Activated naive CD4-positive, alpha-beta T cell treated with anti-CD3 and anti-CD28 coated beads, Interleukin-2, amount 50 U/mL, for 24 hours (primary cell): ENCODE data around the gene XNDC1N.
A peak's percentile ranks its signal among the peaks of the same experiment; 100 is the strongest.

Experiments used
- H3K27ac Mint-ChIP-seq: one replicate; pipeline ENCODE4 v1.8.0; 2021; ENCODE audit warnings: mild to moderate bottlenecking, mixed read lengths
- H3K27me3 Mint-ChIP-seq: one replicate; pipeline ENCODE4 v1.8.0; 2021; ENCODE audit warnings: mixed read lengths
- H3K36me3 Mint-ChIP-seq: one replicate; pipeline ENCODE4 v1.8.0; 2021; ENCODE audit warnings: mixed read lengths
- H3K4me1 Mint-ChIP-seq: one replicate; pipeline ENCODE4 v1.8.0; 2021; ENCODE audit warnings: mixed read lengths
- H3K4me3 Mint-ChIP-seq: one replicate; pipeline ENCODE4 v1.8.0; 2021; ENCODE audit warnings: mild to moderate bottlenecking, mixed read lengths
- H3K9me3 Mint-ChIP-seq: one replicate; pipeline ENCODE4 v1.8.0; 2021; ENCODE audit warnings: mixed read lengths

Gene XNDC1N

GRCh38 chr11:71927820-71928736 lies at the start of gene XNDC1N:
XNDC1N (minus strand) TSS chr11:71928594; CDS start chr11:71923353, 5,241 bp downstream.
- no peaks in the 10 kb centered on the region for H3K9me3 Mint-ChIP-seq
- peaks cover 4% of the 10 kb centered on the region for H3K36me3 Mint-ChIP-seq
- H3K4me1 Mint-ChIP-seq, result peaks cover 51% of the 10 kb centered on the region
- H3K4me3 Mint-ChIP-seq, result peak within 1 kb of the TSS; percentile 98
- no peaks in the 10 kb centered on the region for H3K27me3 Mint-ChIP-seq
- peak within 1 kb of the TSS; percentile 99 for H3K27ac Mint-ChIP-seq

GRCh38 chr11:71977743-71978418 lies 49.5 kb upstream of the XNDC1N start:
- Mint-ChIP-seq H3K27me3 (no peaks in the 10 kb centered on the region), H3K9me3 (no peaks in the 10 kb centered on the region), H3K36me3 (peaks cover 11% of the 10 kb centered on the region), H3K4me1 (no peaks in the 10 kb centered on the region), H3K27ac (no peak overlapping the region), H3K4me3 (no peak overlapping the region)

- Mint-ChIP-seq H3K27ac (no peak overlapping the region), H3K27me3 (no peaks in the 10 kb centered on the region)
Measured at GRCh38 chr11:71977090-71977489, 48.7 kb upstream of the XNDC1N start.

GRCh38 chr11:71976551-71976950 lies 48.2 kb upstream of the XNDC1N start:
- no peaks in the 10 kb centered on the region for H3K4me1 Mint-ChIP-seq
- peaks cover 8% of the 10 kb centered on the region for H3K36me3 Mint-ChIP-seq
- H3K4me3 Mint-ChIP-seq, result no peak overlapping the region
- H3K9me3 Mint-ChIP-seq, result no peaks in the 10 kb centered on the region
- no peak overlapping the region for H3K27ac Mint-ChIP-seq
- H3K27me3 Mint-ChIP-seq, result no peaks in the 10 kb centered on the region

More at GRCh38 chr11:71977090-71977489, 48.7 kb upstream of the XNDC1N start:
- Mint-ChIP-seq H3K9me3 (no peaks in the 10 kb centered on the region), H3K36me3 (peaks cover 8% of the 10 kb centered on the region), H3K4me1 (no peaks in the 10 kb centered on the region), H3K4me3 (no peak overlapping the region)

GRCh38 chr11:71971680-71972079 lies 43.3 kb upstream of the XNDC1N start:
- no peaks in the 10 kb centered on the region for H3K9me3 Mint-ChIP-seq
- peaks cover 7% of the 10 kb centered on the region for H3K36me3 Mint-ChIP-seq
- no peaks in the 10 kb centered on the region for H3K27me3 Mint-ChIP-seq
- H3K27ac Mint-ChIP-seq, result no peak overlapping the region
- H3K4me1 Mint-ChIP-seq, result no peaks in the 10 kb centered on the region
- H3K4me3 Mint-ChIP-seq, result no peak overlapping the region

- no peak overlapping the region for H3K4me3 Mint-ChIP-seq
Measured at GRCh38 chr11:71964641-71965040, 36.2 kb upstream of the XNDC1N start.

GRCh38 chr11:71963468-71963867 lies 35.1 kb upstream of the XNDC1N start:
- no peak overlapping the region for H3K27ac Mint-ChIP-seq
- H3K27me3 Mint-ChIP-seq, result no peaks in the 10 kb centered on the region
- no peaks in the 10 kb centered on the region for H3K9me3 Mint-ChIP-seq
- no peak overlapping the region for H3K4me3 Mint-ChIP-seq
- peaks cover 10% of the 10 kb centered on the region for H3K36me3 Mint-ChIP-seq
- H3K4me1 Mint-ChIP-seq, result peaks cover 12% of the 10 kb centered on the region

More at GRCh38 chr11:71964641-71965040, 36.2 kb upstream of the XNDC1N start:
- no peaks in the 10 kb centered on the region for H3K27me3 Mint-ChIP-seq
- H3K27ac Mint-ChIP-seq, result no peak overlapping the region
- H3K4me1 Mint-ChIP-seq, result peaks cover 12% of the 10 kb centered on the region
- H3K9me3 Mint-ChIP-seq, result no peaks in the 10 kb centered on the region
- H3K36me3 Mint-ChIP-seq, result peaks cover 10% of the 10 kb centered on the region

GRCh38 chr11:71962428-71963038 lies 34.1 kb upstream of the XNDC1N start:
- Mint-ChIP-seq H3K4me1 (peaks cover 14% of the 10 kb centered on the region), H3K27ac (peak overlapping the region; percentile 73), H3K27me3 (no peaks in the 10 kb centered on the region), H3K9me3 (no peaks in the 10 kb centered on the region), H3K4me3 (peak overlapping the region; percentile 66), H3K36me3 (peaks cover 7% of the 10 kb centered on the region)

- peaks cover 4% of the 10 kb centered on the region for H3K36me3 Mint-ChIP-seq
- H3K4me1 Mint-ChIP-seq, result peaks cover 32% of the 10 kb centered on the region
- no peak overlapping the region for H3K27ac Mint-ChIP-seq
- H3K27me3 Mint-ChIP-seq, result no peaks in the 10 kb centered on the region
- no peak overlapping the region for H3K4me3 Mint-ChIP-seq
- no peaks in the 10 kb centered on the region for H3K9me3 Mint-ChIP-seq
Measured at GRCh38 chr11:71955898-71956456, 27.6 kb upstream of the XNDC1N start.

- Mint-ChIP-seq H3K4me3 (no peak overlapping the region), H3K27me3 (no peaks in the 10 kb centered on the region), H3K36me3 (peaks cover 1% of the 10 kb centered on the region), H3K27ac (no peak overlapping the region), H3K9me3 (no peaks in the 10 kb centered on the region), H3K4me1 (peaks cover 35% of the 10 kb centered on the region)
Measured at GRCh38 chr11:71951741-71952310, 23.4 kb upstream of the XNDC1N start.

- H3K27ac Mint-ChIP-seq, result no peak overlapping the region
- H3K4me3 Mint-ChIP-seq, result no peak overlapping the region
- H3K36me3 Mint-ChIP-seq, result peaks cover 1% of the 10 kb centered on the region
- H3K27me3 Mint-ChIP-seq, result no peaks in the 10 kb centered on the region
- H3K4me1 Mint-ChIP-seq, result peaks cover 26% of the 10 kb centered on the region
- H3K9me3 Mint-ChIP-seq, result no peaks in the 10 kb centered on the region
Measured at GRCh38 chr11:71949034-71949433, 20.6 kb upstream of the XNDC1N start.

GRCh38 chr11:71948314-71949027 lies 20.1 kb upstream of the XNDC1N start:
- H3K27me3 Mint-ChIP-seq, result no peaks in the 10 kb centered on the region
- H3K4me1 Mint-ChIP-seq, result peaks cover 24% of the 10 kb centered on the region
- no peak overlapping the region for H3K4me3 Mint-ChIP-seq
- peaks cover 1% of the 10 kb centered on the region for H3K36me3 Mint-ChIP-seq
- no peak overlapping the region for H3K27ac Mint-ChIP-seq
- H3K9me3 Mint-ChIP-seq, result no peaks in the 10 kb centered on the region

GRCh38 chr11:71947498-71947897 lies 19.1 kb upstream of the XNDC1N start:
- H3K4me3 Mint-ChIP-seq, result no peak overlapping the region
- H3K36me3 Mint-ChIP-seq, result peaks cover 1% of the 10 kb centered on the region
- peak overlapping the region; percentile 71 for H3K27ac Mint-ChIP-seq
- H3K9me3 Mint-ChIP-seq, result no peaks in the 10 kb centered on the region
- no peaks in the 10 kb centered on the region for H3K27me3 Mint-ChIP-seq
- H3K4me1 Mint-ChIP-seq, result peaks cover 23% of the 10 kb centered on the region

- no peak overlapping the region for H3K27ac Mint-ChIP-seq
- H3K27me3 Mint-ChIP-seq, result no peaks in the 10 kb centered on the region
- H3K36me3 Mint-ChIP-seq, result peaks cover 1% of the 10 kb centered on the region
- no peak overlapping the region for H3K4me3 Mint-ChIP-seq
- H3K4me1 Mint-ChIP-seq, result peaks cover 26% of the 10 kb centered on the region
- no peaks in the 10 kb centered on the region for H3K9me3 Mint-ChIP-seq
Measured at GRCh38 chr11:71946144-71946571, 17.8 kb upstream of the XNDC1N start.
